ENCODE results near the gene KLK5.

DNA sequence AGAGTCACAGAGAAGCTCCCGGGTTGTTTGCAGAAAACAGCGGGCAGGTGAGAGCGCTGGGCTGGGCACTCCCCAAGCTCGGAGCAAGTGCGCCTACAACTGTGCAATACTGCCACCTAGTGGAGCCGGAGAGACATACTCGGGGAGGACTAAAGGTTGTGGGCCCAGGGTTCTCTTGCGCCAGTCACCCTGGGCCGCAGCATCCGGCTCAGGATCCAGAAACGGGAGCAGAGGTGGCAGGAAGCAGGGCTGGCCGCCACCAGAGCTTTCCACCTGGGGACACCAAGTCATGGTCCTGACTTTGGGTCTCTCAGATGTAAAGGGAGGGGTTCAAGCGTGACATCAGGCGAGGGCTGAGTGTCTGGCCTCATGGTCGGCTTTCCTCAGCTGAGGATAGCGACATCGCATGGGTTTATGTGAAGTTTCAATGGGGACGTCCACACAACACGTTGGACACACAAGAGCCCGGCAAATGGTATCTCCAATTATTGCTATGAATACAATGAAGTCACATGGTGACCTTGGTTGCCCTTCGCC, 30.5 kb downstream of the KLK5 start:
- TF ChIP-seq, protein P1, sequence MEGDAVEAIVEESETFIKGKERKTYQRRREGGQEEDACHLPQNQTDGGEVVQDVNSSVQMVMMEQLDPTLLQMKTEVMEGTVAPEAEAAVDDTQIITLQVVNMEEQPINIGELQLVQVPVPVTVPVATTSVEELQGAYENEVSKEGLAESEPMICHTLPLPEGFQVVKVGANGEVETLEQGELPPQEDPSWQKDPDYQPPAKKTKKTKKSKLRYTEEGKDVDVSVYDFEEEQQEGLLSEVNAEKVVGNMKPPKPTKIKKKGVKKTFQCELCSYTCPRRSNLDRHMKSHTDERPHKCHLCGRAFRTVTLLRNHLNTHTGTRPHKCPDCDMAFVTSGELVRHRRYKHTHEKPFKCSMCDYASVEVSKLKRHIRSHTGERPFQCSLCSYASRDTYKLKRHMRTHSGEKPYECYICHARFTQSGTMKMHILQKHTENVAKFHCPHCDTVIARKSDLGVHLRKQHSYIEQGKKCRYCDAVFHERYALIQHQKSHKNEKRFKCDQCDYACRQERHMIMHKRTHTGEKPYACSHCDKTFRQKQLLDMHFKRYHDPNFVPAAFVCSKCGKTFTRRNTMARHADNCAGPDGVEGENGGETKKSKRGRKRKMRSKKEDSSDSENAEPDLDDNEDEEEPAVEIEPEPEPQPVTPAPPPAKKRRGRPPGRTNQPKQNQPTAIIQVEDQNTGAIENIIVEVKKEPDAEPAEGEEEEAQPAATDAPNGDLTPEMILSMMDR (IDR thresholded peaks at IDR 0.05), result peak; percentile 96
- TF ChIP-seq RAD21 (conservative IDR thresholded peaks at IDR 0.05 in 1 of 2, IDR thresholded peaks at IDR 0.05 in 1 of 2) (peak; percentile 95 to 97), POLR2A (IDR thresholded peaks at IDR 0.05; ENCODE audit: low read length) (no peak)
- TF ChIP-seq, protein P2, sequence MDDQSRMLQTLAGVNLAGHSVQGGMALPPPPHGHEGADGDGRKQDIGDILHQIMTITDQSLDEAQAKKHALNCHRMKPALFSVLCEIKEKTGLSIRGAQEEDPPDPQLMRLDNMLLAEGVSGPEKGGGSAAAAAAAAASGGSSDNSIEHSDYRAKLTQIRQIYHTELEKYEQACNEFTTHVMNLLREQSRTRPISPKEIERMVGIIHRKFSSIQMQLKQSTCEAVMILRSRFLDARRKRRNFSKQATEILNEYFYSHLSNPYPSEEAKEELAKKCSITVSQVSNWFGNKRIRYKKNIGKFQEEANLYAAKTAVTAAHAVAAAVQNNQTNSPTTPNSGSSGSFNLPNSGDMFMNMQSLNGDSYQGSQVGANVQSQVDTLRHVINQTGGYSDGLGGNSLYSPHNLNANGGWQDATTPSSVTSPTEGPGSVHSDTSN (IDR thresholded peaks at IDR 0.05), result no peak
